NT2/D1 (cell line): ENCODE data around the gene SPIN2A.

ENCODE experiments used
- SUZ12 ChIP-seq: IDR thresholded peaks from 2 replicates; pipeline ENCODE4 v1.6.1; 2011; ENCODE audit not compliant: insufficient read length, insufficient read depth; ENCODE audit errors: extremely low read depth
- YY1 ChIP-seq: IDR thresholded peaks from 2 replicates; pipeline ENCODE4 v1.6.1; 2011; ENCODE audit not compliant: insufficient read length, insufficient read depth
- ZNF274 ChIP-seq: IDR thresholded peaks from 2 replicates; pipeline ENCODE4 v1.6.1; 2011; ENCODE audit warnings: mild to moderate bottlenecking, low read depth, low read length

GRCh38 chrX:57104406-57104805, 32.8 kb downstream of the SPIN2A start:
- TF ChIP-seq SUZ12 (no peak), ZNF274 (no peak), YY1 (no peak)
